Superior temporal gyrus (tissue), 1 donor: ENCODE measurements around the gene PIK3CD.
"Not testable (repeated sequence)": the region's sequence is repeated elsewhere in the genome, so short reads cannot be mapped to it uniquely, and the experiment has no call there.

Experiments
- DNase-seq: peaks from one replicate; pipeline ENCODE4 v3.0.0-alpha.2; 2016; ENCODE audit errors: extremely low spot score

Gene PIK3CD

DNA sequence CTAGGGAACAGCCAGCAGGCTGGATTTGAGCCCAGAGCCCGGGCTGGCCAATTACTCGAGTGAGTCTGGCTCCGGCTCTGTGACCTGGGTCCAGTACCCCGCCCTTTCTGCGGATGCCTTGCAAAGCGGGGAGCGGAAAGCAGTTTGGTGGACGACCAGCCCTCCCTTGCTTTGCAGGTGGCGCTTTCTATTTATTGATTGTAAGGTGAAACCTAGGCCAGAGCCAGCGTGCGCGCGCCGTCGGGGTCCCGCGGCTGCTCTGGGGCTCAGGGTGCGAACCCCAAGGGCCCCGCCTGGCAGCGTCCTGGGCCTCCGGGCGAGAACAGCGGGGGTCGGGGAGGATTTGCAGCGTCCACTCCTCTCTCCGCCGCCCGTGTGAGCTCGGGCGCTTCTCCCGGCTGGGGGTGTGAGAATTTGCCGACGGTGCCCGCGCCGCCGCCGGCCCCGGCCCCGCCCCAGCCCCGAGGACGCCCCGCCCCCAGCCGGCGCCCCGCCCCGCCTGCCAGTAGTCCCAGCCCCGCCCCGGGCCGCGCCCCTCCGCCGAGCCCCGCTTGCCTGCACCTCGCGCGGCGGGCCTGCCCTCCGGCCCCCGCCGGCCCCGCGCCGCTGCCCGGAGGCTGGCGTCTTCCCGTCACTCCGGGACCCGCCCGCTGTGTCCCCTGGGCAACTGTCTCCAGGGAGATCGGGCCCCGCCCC lies 37.6 kb downstream of the PIK3CD start:
- DNase-seq, result peak; percentile 15

DNA sequence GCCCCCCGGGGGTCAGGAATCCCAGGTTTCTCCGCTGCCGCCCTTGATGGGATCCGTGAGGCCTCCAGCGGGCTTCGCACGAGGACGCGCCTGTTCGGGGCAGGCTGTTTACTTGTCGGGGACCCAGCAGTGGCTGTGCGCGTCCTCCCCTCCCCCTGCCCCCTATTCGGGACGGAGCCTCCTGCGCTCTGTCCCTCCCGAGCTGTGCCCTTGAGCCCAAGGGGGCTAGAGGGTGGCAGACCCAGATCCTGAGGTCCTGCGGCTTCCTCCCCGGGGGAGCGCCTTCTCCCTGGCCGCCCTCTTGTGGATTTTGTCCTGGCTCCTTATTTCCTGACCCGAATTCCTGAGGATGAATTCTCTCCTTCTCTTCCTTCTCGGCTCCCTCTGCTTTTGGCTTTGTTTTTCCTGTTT lies 38.4 kb downstream of the PIK3CD start:
- DNase-seq, result peak; percentile 12

DNA sequence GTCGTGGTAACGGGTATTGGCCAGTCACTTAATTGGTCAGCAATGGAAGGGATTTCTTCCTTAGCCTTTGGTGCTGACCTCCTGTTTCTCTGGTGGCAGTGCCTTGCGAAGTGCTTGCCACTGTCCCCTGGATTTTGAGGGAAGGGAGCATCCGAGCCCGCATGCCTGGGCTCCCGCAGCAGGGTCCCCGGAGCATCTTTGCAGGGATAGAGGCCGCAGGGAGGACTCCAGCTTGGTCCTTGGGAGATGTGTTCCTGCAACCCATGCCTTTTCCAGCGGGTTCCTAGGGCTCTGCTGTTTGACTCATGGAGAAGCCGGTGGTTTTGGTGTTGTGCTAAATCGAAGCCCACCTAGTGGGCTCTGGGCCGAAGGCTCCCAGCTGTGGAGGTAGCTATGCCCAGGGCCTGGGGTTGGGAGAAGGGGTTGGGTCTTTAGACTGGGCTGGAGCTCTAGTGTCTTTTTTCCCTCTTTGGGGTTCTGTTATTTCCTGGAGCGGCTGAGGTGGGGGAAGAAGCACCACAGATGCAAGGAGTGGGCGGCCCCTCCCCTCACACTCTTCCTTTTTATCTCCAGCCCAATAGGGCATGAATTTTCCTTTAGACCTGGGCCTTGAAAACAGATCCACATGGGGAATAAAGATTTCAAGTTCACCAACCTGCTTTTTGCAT lies 39.0 kb downstream of the PIK3CD start:
- no peak for DNase-seq

DNA sequence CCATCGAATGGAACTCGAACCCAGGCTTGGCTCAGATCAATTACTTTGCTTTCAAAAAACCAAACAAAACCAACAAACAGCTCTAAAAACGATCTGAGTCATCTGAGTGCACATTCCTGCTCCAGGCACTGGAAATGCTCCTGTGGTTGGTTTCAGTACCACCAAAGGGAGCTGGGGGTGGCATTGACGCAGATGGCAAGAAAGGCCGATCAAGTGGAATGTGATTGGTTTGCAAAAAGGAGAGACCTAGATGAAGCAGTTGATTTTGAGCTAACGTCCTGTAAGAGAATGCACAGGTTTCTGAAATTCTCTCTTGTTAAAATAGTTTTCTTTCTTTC lies 39.5 kb downstream of the PIK3CD start:
- DNase-seq, result no peak

DNA sequence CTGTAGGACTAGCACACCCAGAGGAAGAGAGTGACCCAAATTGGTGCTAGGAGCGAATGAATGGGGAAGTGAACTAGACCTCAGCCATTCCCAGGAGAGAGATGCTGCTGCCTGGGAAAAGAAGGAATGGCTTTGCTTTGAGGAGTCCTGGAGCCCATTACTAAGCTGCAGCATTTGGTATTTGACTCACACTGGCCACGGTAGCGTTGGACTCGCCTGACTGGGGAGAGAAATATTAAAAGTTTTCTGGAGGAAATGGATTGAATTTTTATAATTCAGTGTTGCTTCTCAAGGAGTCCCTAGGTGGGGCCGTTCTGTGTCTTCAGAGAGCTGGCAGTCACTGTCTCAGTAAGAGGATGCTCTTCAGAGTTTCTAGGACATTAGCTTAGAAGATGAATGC lies 40.2 kb downstream of the PIK3CD start:
- no peak for DNase-seq

DNA sequence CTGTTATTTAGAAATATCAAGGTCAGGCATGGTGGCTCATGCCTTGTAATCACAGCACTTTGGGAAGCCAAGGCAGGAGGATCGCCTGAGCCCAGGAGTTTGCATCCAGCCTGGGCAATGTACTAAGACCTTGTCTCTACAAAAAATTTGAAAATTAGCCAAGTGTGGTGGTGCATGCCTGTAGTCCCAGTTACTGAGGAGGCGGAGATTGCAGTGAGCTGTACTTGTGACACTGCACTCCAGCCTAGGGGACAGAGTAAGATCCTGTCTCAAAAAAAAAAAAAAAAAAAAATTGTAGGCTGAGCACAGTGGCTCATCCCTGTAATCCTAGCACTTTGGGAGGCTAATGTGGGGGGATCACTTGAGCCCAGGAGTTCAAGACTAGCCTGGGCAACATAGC lies 45.3 kb downstream of the PIK3CD start:
- DNase-seq, result no peak

DNA sequence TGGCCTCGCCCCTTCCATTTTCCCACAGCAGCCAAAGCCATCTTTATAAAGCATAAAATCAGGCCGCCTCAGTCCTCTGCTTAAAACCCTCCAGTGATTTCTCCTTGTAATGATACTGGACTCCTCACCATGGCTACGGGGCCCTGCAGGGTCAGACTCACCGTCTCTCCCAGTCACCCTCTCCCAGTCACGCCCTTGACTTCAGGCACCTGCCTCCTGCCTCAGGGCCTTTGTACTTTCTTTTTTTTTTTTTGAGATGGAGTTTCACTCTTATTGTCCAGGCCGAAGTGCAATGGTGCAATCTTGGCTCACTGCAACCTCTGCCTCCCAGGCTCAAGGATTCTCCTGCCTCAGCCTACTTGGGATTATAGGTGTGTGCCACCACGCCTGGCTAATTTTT lies 47.8 kb downstream of the PIK3CD start:
- no peak for DNase-seq

DNA sequence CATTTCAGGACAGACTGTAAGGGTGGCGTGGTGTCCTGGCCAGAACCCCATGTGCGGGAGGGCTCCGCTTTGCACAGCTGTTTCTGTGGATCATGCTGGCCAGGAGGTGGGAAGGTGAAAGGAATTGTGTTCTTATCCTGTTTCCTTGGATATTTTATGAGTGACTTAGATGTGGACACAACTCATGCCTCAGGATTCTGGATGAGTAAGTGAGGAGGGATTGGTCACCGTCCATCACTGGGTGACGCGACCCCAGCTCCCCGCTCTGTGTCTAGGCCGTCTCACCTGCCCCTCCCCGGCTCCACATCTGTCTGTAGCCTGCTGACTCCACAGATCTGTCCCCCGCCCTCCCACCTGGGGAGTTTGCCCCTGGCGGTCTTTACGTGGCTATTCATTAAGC lies 48.8 kb downstream of the PIK3CD start:
- DNase-seq, result no peak

DNA sequence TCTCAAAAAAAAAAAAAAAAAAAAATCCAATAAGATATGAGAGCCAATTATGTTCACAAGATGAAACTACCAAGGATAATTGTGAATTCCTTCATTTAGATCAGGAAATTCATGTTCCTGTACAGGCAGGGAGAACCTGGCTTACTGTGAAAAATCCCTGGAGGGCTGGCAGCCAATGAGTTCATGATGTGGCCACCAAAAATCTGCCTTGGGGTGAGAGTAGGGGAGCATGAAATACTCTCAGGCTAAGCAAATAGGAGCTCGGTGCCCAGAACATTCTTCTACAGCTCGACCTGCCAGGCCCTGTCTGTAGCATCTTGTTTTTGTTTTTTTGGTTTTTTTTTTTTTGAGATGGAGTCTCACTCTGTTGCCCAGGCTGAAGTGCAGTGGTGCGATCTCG lies 50.1 kb downstream of the PIK3CD start:
- no peak for DNase-seq

DNA sequence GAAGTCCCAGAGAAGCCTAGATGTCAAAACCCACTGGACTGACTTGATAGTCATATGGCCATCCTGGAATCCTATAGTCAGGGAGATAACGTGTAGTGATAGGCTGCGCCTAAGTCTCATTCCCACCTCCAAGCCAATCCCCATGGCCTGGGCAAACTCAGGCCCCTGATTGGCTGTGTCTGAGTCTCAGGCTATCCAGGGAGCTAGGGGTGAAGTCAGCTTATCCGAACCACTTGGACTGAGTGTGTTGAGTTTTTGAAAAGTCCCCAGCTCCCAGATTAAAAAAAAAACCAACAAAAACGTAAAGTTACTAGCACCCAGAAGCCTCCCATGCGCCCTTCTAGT lies 51.6 kb downstream of the PIK3CD start:
- DNase-seq, result no peak

DNA sequence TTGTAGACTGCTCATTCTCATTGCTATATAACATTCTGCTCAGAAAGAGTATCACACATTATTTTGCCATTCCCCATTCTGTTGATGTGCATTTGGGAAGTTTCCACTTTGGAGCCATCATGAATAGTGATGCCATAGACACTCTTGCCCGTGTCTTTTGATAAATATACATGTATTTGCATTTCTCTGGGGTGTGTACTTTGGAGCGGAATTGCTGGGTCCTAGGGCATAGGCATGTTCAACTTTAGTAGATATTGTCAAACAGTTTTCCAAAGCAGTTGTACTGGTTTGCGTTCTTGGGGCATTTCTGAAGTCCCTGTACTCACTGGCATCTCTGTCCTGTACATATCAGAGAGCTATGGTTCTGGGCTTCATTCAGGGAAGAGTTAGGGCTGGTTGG lies 52.1 kb downstream of the PIK3CD start:
- DNase-seq, result no peak

DNA sequence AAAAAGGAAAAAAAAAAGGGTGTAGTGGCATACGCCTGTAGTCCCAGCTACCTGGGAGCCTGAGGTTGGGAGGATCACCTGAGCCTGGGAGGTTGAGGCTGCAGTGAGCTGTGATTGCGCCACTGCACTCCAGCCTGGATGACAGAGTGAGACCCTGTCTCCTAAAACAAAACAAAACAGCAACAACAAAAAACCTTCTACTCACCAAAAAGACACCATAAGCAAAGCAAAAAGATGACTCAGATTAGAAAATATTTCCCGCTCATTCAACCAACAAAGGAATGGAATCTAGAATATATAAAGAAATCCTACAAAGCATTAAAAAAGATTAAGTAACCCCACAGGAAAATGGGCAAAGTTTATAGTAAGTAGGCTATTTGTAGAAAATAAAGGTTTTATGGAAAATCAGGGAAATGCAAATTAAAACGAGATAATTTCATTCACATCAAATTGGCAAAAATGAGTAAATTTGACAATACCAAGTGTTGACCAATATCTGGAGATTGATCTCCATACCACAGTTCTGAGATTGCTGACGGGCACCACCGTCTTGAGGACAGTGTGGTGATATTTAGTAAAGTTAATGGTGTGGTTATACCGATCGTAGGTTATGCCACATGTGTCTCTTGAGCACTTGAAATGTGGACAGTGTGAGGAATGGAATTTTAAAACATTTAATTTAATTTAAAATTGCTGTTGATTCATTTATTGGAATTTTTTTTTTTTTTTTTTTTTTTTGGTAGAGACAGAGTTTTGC lies 54.0 kb downstream of the PIK3CD start:
- no peak for DNase-seq

DNA sequence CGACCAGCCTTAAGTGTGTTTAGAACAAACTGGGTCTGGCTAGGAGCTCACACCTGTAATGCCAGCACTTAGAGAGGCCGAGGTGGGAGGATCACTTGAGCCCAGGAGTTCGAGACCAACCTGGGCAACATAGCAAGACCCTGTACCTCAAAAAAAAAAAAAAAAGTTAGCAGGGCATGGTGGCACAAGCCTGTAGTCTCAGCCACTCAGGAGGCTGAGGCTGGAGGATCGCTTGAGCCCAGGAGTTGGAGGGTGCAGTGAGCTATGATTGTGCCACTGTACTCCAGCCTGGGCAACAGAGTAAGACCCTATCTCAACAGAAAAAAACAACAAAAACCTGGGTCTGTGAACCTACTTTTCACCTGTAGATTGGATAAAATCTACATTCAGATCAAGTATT lies 54.6 kb downstream of the PIK3CD start:
- no peak for DNase-seq

DNA sequence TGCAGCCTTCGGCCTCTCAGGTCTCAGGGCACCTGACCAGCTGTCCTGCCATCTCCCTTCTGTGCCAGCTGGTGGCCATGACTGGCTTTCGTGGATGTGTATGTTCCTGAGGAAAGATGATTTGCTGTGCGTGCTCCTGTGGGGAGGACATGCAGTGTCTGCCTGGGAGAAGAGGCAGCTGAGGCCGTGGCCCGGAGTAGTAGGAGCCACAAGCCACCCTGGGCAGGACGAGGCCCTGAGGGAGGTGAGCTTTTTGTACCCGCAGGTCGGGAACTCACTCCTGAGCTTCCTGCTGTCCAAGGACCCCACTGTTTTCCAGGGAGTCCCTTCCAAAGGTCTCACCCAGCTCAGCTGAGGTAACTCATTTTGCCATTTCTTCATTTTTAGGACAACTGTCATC lies 58.5 kb downstream of the PIK3CD start:
- no peak for DNase-seq

DNA sequence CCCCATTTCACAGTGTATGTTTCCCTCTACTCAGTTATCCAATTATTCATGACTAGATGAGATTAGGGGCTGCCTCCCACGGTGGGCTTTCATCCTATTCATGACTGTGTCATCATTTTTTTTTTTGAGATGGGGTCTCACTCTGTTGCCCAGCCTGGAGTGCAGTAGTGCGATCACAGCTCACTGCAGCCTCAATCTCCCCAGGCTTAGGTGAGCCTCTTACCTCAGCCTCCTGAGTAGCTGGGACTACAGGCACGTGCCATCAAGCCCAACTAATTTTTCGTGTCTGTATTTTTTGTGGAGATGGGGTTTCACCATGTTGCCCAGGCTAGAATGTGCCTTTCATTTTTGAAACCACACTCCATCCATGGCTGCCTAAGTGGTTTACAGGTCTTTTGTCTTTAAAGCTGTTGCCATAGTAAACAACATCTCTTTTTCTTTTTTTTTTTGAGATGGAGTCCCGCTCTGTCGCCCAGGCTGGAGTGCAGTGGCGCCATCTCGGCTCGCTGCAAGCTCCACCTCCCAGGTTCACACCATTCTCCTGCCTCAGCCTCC lies 60.0 kb downstream of the PIK3CD start:
- no peak for DNase-seq

DNA sequence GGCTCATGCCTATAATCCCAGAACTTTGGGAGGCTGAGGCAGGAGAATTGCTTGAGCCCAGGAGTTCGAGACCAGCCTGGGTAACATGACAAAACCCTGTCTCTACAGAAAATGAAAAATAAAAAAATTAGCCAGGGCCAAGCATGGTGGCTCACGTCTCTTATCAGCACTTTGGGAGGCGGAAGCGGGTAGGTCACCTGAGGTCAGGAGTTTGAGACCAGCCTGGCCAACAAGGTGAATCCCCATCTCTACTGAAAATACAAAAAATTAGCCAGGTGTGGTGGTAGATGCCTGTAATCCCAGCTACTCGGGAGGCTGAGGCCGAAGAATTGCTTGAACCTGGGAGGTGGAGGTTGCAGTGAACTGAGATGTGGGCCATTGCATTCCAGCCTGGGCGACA lies 61.2 kb downstream of the PIK3CD start:
- DNase-seq, result not testable (repeated sequence)

DNA sequence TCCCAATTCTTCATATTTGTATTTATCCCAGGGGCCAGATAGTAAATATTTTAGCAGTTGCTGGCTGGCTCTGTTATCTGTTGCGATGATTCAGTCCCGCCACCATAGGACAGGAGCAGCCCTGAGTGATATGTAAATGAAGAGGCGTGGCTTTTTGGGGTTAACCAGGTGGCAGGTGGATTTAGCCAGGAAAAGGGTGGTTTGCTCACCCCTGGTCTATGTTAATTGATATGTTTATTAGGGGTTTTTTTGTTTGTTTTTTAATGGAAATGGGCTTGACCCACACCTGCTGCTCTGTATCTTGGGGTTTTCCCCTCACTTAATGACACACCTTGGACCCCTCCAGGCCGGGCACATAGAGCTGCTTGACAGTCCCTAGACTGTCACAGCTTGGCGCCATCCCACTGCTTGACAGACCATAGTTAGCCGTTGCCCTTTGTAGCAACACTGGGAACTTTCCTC lies 62.8 kb downstream of the PIK3CD start:
- no peak for DNase-seq

DNA sequence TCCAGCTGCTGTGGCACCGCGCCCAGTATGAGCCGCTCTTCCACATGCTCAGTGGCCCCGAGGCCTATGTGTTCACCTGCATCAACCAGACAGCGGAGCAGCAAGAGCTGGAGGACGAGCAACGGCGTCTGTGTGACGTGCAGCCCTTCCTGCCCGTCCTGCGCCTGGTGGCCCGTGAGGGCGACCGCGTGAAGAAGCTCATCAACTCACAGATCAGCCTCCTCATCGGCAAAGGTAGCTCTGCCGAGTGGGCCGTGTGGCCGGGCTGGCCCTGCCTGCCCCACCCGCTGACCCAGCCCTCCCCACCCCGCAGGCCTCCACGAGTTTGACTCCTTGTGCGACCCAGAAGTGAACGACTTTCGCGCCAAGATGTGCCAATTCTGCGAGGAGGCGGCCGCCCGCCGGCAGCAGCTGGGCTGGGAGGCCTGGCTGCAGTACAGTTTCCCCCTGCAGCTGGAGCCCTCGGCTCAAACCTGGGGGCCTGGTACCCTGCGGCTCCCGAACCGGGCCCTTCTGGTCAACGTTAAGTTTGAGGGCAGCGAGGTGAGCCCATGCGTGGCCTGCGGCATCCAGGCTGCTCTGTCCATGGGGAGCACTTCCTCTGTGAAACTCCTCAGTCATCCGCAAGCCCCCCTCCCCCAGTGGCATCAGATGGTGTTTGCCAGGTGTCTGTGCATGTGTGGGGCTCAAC lies 64.2 kb downstream of the PIK3CD start:
- DNase-seq, result no peak

DNA sequence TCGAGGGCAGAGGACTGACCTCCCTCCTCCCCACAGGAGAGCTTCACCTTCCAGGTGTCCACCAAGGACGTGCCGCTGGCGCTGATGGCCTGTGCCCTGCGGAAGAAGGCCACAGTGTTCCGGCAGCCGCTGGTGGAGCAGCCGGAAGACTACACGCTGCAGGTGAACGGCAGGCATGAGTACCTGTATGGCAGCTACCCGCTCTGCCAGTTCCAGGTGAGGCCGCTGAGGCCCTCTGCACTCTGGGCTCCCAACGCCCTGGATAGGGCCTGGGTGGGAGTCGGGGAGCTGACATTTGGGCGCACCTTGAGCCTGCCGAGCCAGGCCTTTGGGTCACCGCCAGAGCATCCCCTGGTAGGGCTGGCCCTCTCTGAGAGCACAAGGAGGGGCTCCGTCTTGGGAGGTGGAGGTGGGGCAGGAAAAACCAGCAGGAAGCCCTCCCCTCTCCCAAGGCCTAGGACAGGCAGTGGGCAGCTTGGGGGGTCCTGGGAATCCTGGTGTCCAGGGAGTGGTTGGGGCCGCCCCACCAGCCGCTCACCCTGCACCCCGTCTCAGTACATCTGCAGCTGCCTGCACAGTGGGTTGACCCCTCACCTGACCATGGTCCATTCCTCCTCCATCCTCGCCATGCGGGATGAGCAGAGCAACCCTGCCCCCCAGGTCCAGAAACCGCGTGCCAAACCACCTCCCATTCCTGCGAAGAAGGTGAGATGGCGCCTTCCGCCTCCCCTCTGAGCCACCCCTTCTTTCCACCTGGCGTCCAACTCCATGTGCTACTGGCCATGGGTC lies 65.1 kb downstream of the PIK3CD start:
- DNase-seq, result no peak

DNA sequence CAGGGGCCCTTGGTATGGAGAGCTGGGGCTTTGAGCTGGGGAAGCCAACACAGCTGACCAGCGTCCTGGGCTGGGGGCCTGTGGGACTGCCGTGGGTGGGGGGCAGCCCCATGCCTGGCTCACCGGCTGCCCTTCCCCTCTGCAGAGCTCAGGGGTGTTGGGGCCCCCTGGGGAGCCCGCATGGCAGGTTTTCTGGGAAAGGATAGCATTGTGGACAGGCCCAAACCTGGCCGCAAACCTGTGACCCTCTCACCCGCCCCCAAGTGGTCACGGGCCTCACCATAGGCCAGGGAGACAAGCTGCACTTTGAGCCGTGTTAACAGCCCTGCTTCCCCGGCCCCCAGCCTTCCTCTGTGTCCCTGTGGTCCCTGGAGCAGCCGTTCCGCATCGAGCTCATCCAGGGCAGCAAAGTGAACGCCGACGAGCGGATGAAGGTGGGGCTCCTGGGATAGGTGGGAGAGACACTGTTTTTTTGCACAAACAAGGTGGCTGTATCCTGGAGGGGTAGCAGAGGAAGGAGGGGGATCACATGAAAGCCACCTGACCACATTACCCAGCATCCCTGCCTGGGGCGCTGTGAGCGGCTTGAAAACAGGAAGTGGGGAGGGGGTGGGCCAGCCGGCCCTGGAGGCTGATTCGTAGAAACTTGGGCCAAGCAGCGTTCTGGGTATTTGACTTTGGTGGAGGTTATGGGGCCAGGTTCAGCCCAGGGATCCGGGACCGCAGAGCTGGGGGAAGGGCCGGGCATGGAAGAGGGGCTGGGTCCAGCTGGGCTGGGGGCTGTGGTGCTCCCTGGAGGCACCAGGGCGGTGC lies 65.9 kb downstream of the PIK3CD start:
- no peak for DNase-seq
